ENCODE results near the gene MLANA.
"Not testable (repeated sequence)": the region's sequence is repeated elsewhere in the genome, so short reads cannot be mapped to it uniquely, and the experiment has no call there.

MLANA gene

GRCh38 chr9:5879419-5880181 is 11.1 kb upstream of the MLANA start:
- TF ChIP-seq POLR2A (IDR thresholded peaks at IDR 0.05; ENCODE audit: low read depth, low read length) (no peak), POLR2AphosphoS5 (IDR thresholded peaks at IDR 0.05; ENCODE audit: low read depth, low read length) (no peak), SPI1 (IDR thresholded peaks at IDR 0.05; ENCODE audit: low read depth, low read length) (no peak), PAX5 (IDR thresholded peaks at IDR 0.05; ENCODE audit: insufficient read depth, low read length, severe bottlenecking) (no peak), POU2F2 (IDR thresholded peaks at IDR 0.05; ENCODE audit: low read depth, low read length) (no peak), TAF1 (IDR thresholded peaks at IDR 0.05; ENCODE audit: low read depth, low read length) (no peak)
- DNase-seq (ENCODE audit: insufficient read length, low spot score), result no peak
- no peak for FAIRE-seq

GRCh38 chr9:5882244-5883012 is 8.3 kb upstream of the MLANA start:
- DNase-seq (ENCODE audit: insufficient read length, low spot score); FAIRE-seq: not testable (repeated sequence)

- DNase-seq (ENCODE audit: insufficient read length, low spot score) (no peak), FAIRE-seq (no peak)
- TF ChIP-seq PAX5 (IDR thresholded peaks at IDR 0.05; ENCODE audit: insufficient read depth, low read length, severe bottlenecking) (no peak), POU2F2 (IDR thresholded peaks at IDR 0.05; ENCODE audit: low read depth, low read length) (no peak), TAF1 (IDR thresholded peaks at IDR 0.05; ENCODE audit: low read depth, low read length) (no peak), SPI1 (IDR thresholded peaks at IDR 0.05; ENCODE audit: low read depth, low read length) (no peak), POLR2AphosphoS5 (IDR thresholded peaks at IDR 0.05; ENCODE audit: low read depth, low read length) (no peak), POLR2A (IDR thresholded peaks at IDR 0.05; ENCODE audit: low read depth, low read length) (no peak)
Measured at GRCh38 chr9:5884191-5884590, 6.5 kb upstream of the MLANA start.

- peak; percentile 94 for FAIRE-seq
- peak; percentile 67 for DNase-seq (ENCODE audit: insufficient read length, low spot score)
- TF ChIP-seq PAX5 (IDR thresholded peaks at IDR 0.05; ENCODE audit: insufficient read depth, low read length, severe bottlenecking) (no peak), TAF1 (IDR thresholded peaks at IDR 0.05; ENCODE audit: low read depth, low read length) (no peak), POLR2A (IDR thresholded peaks at IDR 0.05; ENCODE audit: low read depth, low read length) (no peak), SPI1 (IDR thresholded peaks at IDR 0.05; ENCODE audit: low read depth, low read length) (no peak), POLR2AphosphoS5 (IDR thresholded peaks at IDR 0.05; ENCODE audit: low read depth, low read length) (no peak), POU2F2 (IDR thresholded peaks at IDR 0.05; ENCODE audit: low read depth, low read length) (no peak)
Measured at GRCh38 chr9:5886114-5886939, 4.4 kb upstream of the MLANA start.

GRCh38 chr9:5892456-5893133 is 1.9 kb downstream of the MLANA start:
- FAIRE-seq (no peak), DNase-seq (ENCODE audit: insufficient read length, low spot score) (no peak)
- TF ChIP-seq SPI1 (IDR thresholded peaks at IDR 0.05; ENCODE audit: low read depth, low read length), result no peak
- TF ChIP-seq POU2F2 (IDR thresholded peaks at IDR 0.05; ENCODE audit: low read depth, low read length), result no peak
- no peak for TF ChIP-seq PAX5 (IDR thresholded peaks at IDR 0.05; ENCODE audit: insufficient read depth, low read length, severe bottlenecking)
- no peak for TF ChIP-seq TAF1 (IDR thresholded peaks at IDR 0.05; ENCODE audit: low read depth, low read length)
- TF ChIP-seq POLR2AphosphoS5 (IDR thresholded peaks at IDR 0.05; ENCODE audit: low read depth, low read length), result no peak
- no peak for TF ChIP-seq POLR2A (IDR thresholded peaks at IDR 0.05; ENCODE audit: low read depth, low read length)

- FAIRE-seq, result no peak
- TF ChIP-seq POLR2A (IDR thresholded peaks at IDR 0.05; ENCODE audit: low read depth, low read length) (no peak), POU2F2 (IDR thresholded peaks at IDR 0.05; ENCODE audit: low read depth, low read length) (no peak), PAX5 (IDR thresholded peaks at IDR 0.05; ENCODE audit: insufficient read depth, low read length, severe bottlenecking) (no peak), SPI1 (IDR thresholded peaks at IDR 0.05; ENCODE audit: low read depth, low read length) (no peak), POLR2AphosphoS5 (IDR thresholded peaks at IDR 0.05; ENCODE audit: low read depth, low read length) (no peak), TAF1 (IDR thresholded peaks at IDR 0.05; ENCODE audit: low read depth, low read length) (no peak)
Measured at GRCh38 chr9:5893134-5893505, 2.4 kb downstream of the MLANA start.

GRCh38 chr9:5893591-5894236 is 3.0 kb downstream of the MLANA start:
- DNase-seq (ENCODE audit: insufficient read length, low spot score) (no peak), FAIRE-seq (no peak)
- TF ChIP-seq TAF1 (IDR thresholded peaks at IDR 0.05; ENCODE audit: low read depth, low read length), result no peak
- no peak for TF ChIP-seq PAX5 (IDR thresholded peaks at IDR 0.05; ENCODE audit: insufficient read depth, low read length, severe bottlenecking)
- TF ChIP-seq POLR2A (IDR thresholded peaks at IDR 0.05; ENCODE audit: low read depth, low read length), result no peak
- no peak for TF ChIP-seq SPI1 (IDR thresholded peaks at IDR 0.05; ENCODE audit: low read depth, low read length)
- no peak for TF ChIP-seq POLR2AphosphoS5 (IDR thresholded peaks at IDR 0.05; ENCODE audit: low read depth, low read length)
- no peak for TF ChIP-seq POU2F2 (IDR thresholded peaks at IDR 0.05; ENCODE audit: low read depth, low read length)

More at GRCh38 chr9:5893134-5893505, 2.4 kb downstream of the MLANA start:
- no peak for DNase-seq (ENCODE audit: insufficient read length, low spot score)

GRCh38 chr9:5894237-5894959 is 3.7 kb downstream of the MLANA start:
- DNase-seq (ENCODE audit: insufficient read length, low spot score) (no peak), FAIRE-seq (no peak)
- TF ChIP-seq SPI1 (IDR thresholded peaks at IDR 0.05; ENCODE audit: low read depth, low read length), result no peak
- TF ChIP-seq POLR2AphosphoS5 (IDR thresholded peaks at IDR 0.05; ENCODE audit: low read depth, low read length), result no peak
- no peak for TF ChIP-seq POLR2A (IDR thresholded peaks at IDR 0.05; ENCODE audit: low read depth, low read length)
- TF ChIP-seq PAX5 (IDR thresholded peaks at IDR 0.05; ENCODE audit: insufficient read depth, low read length, severe bottlenecking), result no peak
- no peak for TF ChIP-seq POU2F2 (IDR thresholded peaks at IDR 0.05; ENCODE audit: low read depth, low read length)
- no peak for TF ChIP-seq TAF1 (IDR thresholded peaks at IDR 0.05; ENCODE audit: low read depth, low read length)

Measured in GM12891 (cell line).